ENCODE data around the gene GPHA2.

- TF ChIP-seq CTCF (IDR thresholded peaks at IDR 0.05) = no peak
- TF ChIP-seq CHD2 (IDR thresholded peaks at IDR 0.05; ENCODE audit: low read length, partially characterized antibody) = no peak
- no peak for TF ChIP-seq ZBTB33 (IDR thresholded peaks at IDR 0.05; ENCODE audit: borderline replicate concordance, low read depth)
- TF ChIP-seq, protein P1, sequence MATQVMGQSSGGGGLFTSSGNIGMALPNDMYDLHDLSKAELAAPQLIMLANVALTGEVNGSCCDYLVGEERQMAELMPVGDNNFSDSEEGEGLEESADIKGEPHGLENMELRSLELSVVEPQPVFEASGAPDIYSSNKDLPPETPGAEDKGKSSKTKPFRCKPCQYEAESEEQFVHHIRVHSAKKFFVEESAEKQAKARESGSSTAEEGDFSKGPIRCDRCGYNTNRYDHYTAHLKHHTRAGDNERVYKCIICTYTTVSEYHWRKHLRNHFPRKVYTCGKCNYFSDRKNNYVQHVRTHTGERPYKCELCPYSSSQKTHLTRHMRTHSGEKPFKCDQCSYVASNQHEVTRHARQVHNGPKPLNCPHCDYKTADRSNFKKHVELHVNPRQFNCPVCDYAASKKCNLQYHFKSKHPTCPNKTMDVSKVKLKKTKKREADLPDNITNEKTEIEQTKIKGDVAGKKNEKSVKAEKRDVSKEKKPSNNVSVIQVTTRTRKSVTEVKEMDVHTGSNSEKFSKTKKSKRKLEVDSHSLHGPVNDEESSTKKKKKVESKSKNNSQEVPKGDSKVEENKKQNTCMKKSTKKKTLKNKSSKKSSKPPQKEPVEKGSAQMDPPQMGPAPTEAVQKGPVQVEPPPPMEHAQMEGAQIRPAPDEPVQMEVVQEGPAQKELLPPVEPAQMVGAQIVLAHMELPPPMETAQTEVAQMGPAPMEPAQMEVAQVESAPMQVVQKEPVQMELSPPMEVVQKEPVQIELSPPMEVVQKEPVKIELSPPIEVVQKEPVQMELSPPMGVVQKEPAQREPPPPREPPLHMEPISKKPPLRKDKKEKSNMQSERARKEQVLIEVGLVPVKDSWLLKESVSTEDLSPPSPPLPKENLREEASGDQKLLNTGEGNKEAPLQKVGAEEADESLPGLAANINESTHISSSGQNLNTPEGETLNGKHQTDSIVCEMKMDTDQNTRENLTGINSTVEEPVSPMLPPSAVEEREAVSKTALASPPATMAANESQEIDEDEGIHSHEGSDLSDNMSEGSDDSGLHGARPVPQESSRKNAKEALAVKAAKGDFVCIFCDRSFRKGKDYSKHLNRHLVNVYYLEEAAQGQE (IDR thresholded peaks at IDR 0.05; ENCODE audit: low read depth, low read length) = no peak
- no peak for TF ChIP-seq RXRA (IDR thresholded peaks at IDR 0.05; ENCODE audit: borderline replicate concordance, low read depth)
- no peak for TF ChIP-seq ELF1 (IDR thresholded peaks at IDR 0.05)
- TF ChIP-seq RAD21 (IDR thresholded peaks at IDR 0.05; ENCODE audit: low read length) = no peak
- TF ChIP-seq POLR2AphosphoS5 (IDR thresholded peaks at IDR 0.05; ENCODE audit: low read depth, low read length) = no peak
- no peak for TF ChIP-seq EP300 (IDR thresholded peaks at IDR 0.05; ENCODE audit: borderline replicate concordance in 1 of 2, low read depth in 1 of 2, low read length in 1 of 2)
- no peak for TF ChIP-seq TEAD4 (IDR thresholded peaks at IDR 0.05; ENCODE audit: borderline replicate concordance, insufficient read depth)
- TF ChIP-seq, protein P2, sequence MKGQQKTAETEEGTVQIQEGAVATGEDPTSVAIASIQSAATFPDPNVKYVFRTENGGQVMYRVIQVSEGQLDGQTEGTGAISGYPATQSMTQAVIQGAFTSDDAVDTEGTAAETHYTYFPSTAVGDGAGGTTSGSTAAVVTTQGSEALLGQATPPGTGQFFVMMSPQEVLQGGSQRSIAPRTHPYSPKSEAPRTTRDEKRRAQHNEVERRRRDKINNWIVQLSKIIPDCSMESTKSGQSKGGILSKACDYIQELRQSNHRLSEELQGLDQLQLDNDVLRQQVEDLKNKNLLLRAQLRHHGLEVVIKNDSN (IDR thresholded peaks at IDR 0.05; ENCODE audit: borderline replicate concordance, low read depth) = no peak
- TF ChIP-seq MAX (IDR thresholded peaks at IDR 0.05; ENCODE audit: low read depth) = no peak
Measured at GRCh38 chr11:64911142-64911541, 24.6 kb downstream of the GPHA2 start.
